GM12873 (cell line): ENCODE results near the gene APOB.

Experiments
- CTCF ChIP-seq: IDR thresholded peaks from 2 replicates; pipeline ENCODE4 v1.5.1; 2012; ENCODE audit warnings: low read depth, mild to moderate bottlenecking, moderate library complexity, low read length, control low read depth; ENCODE audit not compliant: insufficient read depth; ENCODE audit errors: missing control alignments

APOB gene

GRCh38 chr2:21044694-21045371 lies 960 bp upstream of the APOB start:
- TF ChIP-seq CTCF, result no peak

- peak; percentile 95 for TF ChIP-seq CTCF
These were observed 722 bp downstream of the APOB start for GRCh38 chr2:21042958-21043743.

GRCh38 chr2:21042708-21042957 lies 1.2 kb downstream of the APOB start:
- TF ChIP-seq CTCF, result no peak

GRCh38 chr2:21041943-21042707 lies 1.7 kb downstream of the APOB start:
- TF ChIP-seq CTCF, result no peak

DNA sequence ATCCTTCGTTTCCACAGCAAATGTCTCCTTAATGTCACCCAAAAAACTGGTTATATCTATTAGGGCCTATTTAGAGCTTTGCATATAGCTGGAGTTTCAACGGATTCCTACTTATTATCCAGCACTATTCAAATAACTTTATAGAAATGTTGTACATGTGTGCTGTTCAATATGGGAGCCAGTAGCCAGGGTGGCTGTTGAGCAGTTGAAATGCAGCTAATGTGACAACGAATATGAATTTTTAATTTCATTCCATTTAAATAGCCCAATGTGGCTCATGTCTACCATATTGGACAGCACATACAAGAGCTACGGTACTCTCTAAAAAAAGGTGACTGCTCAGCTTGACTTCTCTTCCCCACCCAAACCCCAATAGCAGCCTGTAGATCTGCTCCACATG lies 2.4 kb downstream of the APOB start:
- TF ChIP-seq CTCF, result no peak

DNA sequence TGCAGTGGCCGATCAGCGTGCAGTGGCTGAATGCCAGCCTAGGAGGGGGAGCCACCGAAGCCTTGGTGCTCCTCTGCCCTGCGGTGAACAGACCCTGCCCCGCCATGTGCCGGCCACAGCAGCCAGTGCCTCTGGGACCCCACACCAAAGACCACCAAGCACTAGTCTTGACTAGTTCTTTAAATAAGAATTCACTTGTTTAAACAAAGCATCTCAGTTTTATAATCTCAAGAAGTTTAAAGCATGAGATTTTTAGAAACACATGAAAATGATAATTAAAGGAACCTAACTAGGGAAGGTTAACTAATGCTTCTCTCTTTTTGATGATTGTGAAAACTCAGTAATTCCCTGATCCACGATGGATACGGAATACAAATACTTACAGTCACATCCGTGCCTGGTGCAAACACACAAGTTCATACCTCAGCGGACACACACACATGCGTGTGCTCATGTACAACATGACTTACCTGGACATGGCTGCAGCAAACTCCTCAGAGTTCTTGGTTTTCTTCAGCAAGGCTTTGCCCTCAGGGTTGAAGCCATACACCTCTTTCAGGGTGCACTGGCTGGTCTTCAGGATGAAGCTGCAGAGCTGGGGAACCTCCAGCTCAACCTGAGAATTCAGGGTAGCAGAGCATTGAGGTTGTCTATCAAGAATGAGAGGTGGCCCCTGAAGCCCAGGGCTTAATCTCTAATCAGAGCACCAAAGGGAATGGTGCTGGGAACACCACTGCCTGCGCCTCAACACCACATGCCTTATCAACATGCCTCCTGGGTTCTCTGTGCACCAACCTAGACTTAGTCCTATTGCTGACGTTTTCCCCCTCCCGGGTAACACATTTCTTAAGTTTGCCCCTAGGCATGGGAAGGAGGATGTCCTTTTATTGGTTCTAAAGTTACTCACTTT lies 3.1 kb downstream of the APOB start:
- no peak for TF ChIP-seq CTCF
